Mesenchymal stem cell (in vitro differentiated cells and primary cell): ENCODE data around the gene PNPLA4. TPM values are rescaled to one million over a fixed set of nuclear protein-coding genes. Genes with fewer than 3 reads are reported as not detected.
A peak's percentile ranks its signal among the peaks of the same experiment; 100 is the strongest.

Experiments used
- DNase-seq: peaks from one replicate; pipeline ENCODE4 v3.0.0-alpha.2; 2013
- H2AFZ ChIP-seq: one replicate; pipeline ENCODE4 v1.6.1; 2013; ENCODE audit warnings: low read depth, mild to moderate bottlenecking, control low read depth, inconsistent platforms, low read length, moderate library complexity
- H2AK5ac ChIP-seq: 2 replicates; pipeline ENCODE4 v1.6.1; 2013; ENCODE audit warnings: low read length, moderate library complexity, mild to moderate bottlenecking, inconsistent platforms; ENCODE audit not compliant: severe bottlenecking
- H2BK120ac ChIP-seq: one replicate; pipeline ENCODE4 v1.6.1; 2013; ENCODE audit warnings: low read depth, mild to moderate bottlenecking, inconsistent platforms, low read length, moderate library complexity
- H2BK12ac ChIP-seq, 2 experiments: one replicate each; pipeline ENCODE4 v1.6.1; 2013; ENCODE audit warnings: inconsistent platforms in 2 of 2, low read length in 2 of 2, mild to moderate bottlenecking in 2 of 2, moderate library complexity in 2 of 2, control low read depth in 1 of 2
- H2BK15ac ChIP-seq: one replicate; pipeline ENCODE4 v1.6.1; 2013; ENCODE audit warnings: mild to moderate bottlenecking, low read depth, inconsistent platforms; ENCODE audit not compliant: poor library complexity, severe bottlenecking
- H2BK5ac ChIP-seq: 2 replicates; pipeline ENCODE4 v1.6.1; 2013; ENCODE audit warnings: low read depth, mild to moderate bottlenecking, low read length, control low read depth, inconsistent platforms; ENCODE audit not compliant: poor library complexity, severe bottlenecking
- H3K14ac ChIP-seq, 2 experiments: one replicate each; pipeline ENCODE4 v1.6.1; 2013; ENCODE audit warnings: inconsistent platforms in 2 of 2, low read length in 2 of 2, control low read depth in 1 of 2, mild to moderate bottlenecking in 1 of 2, moderate library complexity in 1 of 2
- H3K18ac ChIP-seq, 2 experiments: one replicate each; pipeline ENCODE4 v1.6.1; 2013; ENCODE audit warnings: inconsistent platforms in 2 of 2, low read length in 2 of 2, control low read depth in 1 of 2, low read depth in 1 of 2, mild to moderate bottlenecking in 1 of 2
- H3K23ac ChIP-seq, 2 experiments: one replicate each; pipeline ENCODE4 v1.6.1; 2013; ENCODE audit warnings: inconsistent platforms in 2 of 2, low read length in 2 of 2, mild to moderate bottlenecking in 2 of 2, moderate library complexity in 2 of 2, control low read depth in 1 of 2
- H3K27ac ChIP-seq: 2 replicates; pipeline ENCODE4 v1.5.1; 2013; ENCODE audit warnings: mild to moderate bottlenecking, moderate library complexity, low read length, control low read depth, inconsistent platforms; ENCODE audit not compliant: poor library complexity, severe bottlenecking
- H3K27me3 ChIP-seq, 2 experiments: 2 replicates each; pipeline versions ENCODE4 v1.6.1 to v1.7.0; 2013; ENCODE audit warnings: low read length in 2 of 2, mild to moderate bottlenecking in 2 of 2, moderate library complexity in 2 of 2, control low read depth in 1 of 2, inconsistent platforms in 1 of 2; ENCODE audit not compliant: control insufficient read depth in 1 of 2, insufficient read depth in 1 of 2
- H3K36me3 ChIP-seq, 2 experiments: 2 replicates each; pipeline versions ENCODE4 v1.6.1 to v1.7.0; 2013; ENCODE audit warnings: low read length in 2 of 2, control low read depth in 1 of 2, inconsistent platforms in 1 of 2, low read depth in 1 of 2, mild to moderate bottlenecking in 1 of 2; ENCODE audit not compliant: insufficient read depth in 2 of 2, control insufficient read depth in 1 of 2
- H3K4ac ChIP-seq, 2 experiments: one replicate each; pipeline ENCODE4 v1.6.1; 2013; ENCODE audit warnings: inconsistent platforms in 2 of 2, low read length in 2 of 2, mild to moderate bottlenecking in 2 of 2, moderate library complexity in 2 of 2, control low read depth in 1 of 2, low read depth in 1 of 2
- H3K4me1 ChIP-seq: 2 replicates; pipeline ENCODE4 v1.6.1; 2013; ENCODE audit warnings: low read depth, low read length, control low read depth; ENCODE audit not compliant: control insufficient read depth, insufficient read depth
- H3K4me2 ChIP-seq: 2 replicates; pipeline ENCODE4 v1.6.1; 2013; ENCODE audit warnings: low read length, mild to moderate bottlenecking, inconsistent platforms; ENCODE audit not compliant: poor library complexity, severe bottlenecking
- H3K4me3 ChIP-seq, 2 experiments: 2 replicates each; pipeline versions ENCODE4 v1.5.1 to v1.7.0; 2013; ENCODE audit warnings: low read length in 2 of 2, mild to moderate bottlenecking in 2 of 2, control low read depth in 1 of 2, low read depth in 1 of 2; ENCODE audit not compliant: insufficient read depth in 1 of 2
- H3K79me1 ChIP-seq: replicated peaks from 2 replicates; pipeline ENCODE4 v1.6.1; 2013; ENCODE audit warnings: mild to moderate bottlenecking, control low read depth, low read length, inconsistent platforms; ENCODE audit not compliant: poor library complexity, severe bottlenecking
- H3K9ac ChIP-seq: 2 replicates; pipeline ENCODE4 v1.7.0; 2013; ENCODE audit warnings: mild to moderate bottlenecking, low read length, moderate library complexity
- H3K9me3 ChIP-seq: 2 replicates; pipeline ENCODE4 v1.7.0; 2013; ENCODE audit warnings: mild to moderate bottlenecking, low read length; ENCODE audit not compliant: control insufficient read depth
- H4K8ac ChIP-seq: one replicate; pipeline ENCODE4 v1.6.1; 2013; ENCODE audit warnings: inconsistent platforms, mild to moderate bottlenecking, low read length, moderate library complexity
- H4K91ac ChIP-seq: one replicate; pipeline ENCODE4 v1.6.1; 2013; ENCODE audit warnings: mild to moderate bottlenecking, low read length, inconsistent platforms
- WGBS: methylation state at CpG from one replicate; pipeline ENCODE4 v1.1.7; 2013; ENCODE audit warnings: mixed read lengths; 5-methylcytosine and 5-hydroxymethylcytosine counted together
- polyA plus RNA-seq, 2 experiments: library from polyadenylated mRNA; stranded (reverse); fragments of 200-250 nt; gene quantifications; one replicate each; pipeline ENCODE4 v1.2.3, GENCODE V29; 2013

The PNPLA4 gene, protein sequence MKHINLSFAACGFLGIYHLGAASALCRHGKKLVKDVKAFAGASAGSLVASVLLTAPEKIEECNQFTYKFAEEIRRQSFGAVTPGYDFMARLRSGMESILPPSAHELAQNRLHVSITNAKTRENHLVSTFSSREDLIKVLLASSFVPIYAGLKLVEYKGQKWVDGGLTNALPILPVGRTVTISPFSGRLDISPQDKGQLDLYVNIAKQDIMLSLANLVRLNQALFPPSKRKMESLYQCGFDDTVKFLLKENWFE
- polyA plus RNA-seq (2013, experiment 1 of 2) = 15.3 TPM
- 16.2 TPM for polyA plus RNA-seq (2013, experiment 2 of 2)

DNA sequence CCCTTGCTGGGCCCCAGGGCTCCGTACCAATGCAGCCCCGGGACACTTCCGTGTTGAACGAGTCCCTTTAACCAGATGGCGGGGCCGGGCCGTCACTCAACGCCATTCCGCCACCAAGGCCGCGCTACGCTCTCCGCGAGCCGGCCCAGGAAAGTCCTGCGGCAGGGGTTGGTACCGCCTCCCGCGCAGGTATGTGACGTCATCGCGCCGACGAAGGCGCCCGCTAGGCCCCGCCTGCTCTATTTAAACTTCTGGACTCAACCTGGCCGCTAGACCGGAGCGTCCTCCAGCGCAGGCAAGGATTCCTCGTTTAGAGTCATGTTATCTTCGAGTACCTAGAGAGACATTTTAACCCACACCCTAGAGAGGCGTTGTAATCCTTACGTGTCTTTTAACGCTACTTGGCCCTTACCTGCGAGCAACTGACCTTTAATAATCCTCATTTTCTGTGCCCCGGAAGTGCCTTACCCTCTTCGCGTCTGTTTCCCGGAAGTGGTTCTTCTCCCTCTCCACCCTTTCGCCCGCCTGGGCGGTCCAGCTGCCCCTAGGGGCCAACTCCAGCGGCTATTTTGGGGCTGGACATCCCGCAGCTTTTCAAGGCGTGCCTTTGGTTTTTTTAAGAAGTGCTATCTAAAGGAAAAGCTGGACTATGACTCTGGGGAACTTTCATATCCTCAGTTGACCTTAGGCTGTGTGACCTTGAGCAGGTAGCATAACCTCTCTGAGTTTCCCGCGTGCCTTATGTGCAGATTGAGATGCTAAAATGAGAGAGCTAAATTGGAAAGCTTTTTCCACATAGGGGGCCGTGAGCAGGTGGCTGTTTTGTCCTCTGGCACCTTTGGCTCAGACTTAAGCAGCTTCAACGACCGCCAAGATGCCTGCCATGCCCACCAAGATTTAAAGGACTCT is at the start of gene PNPLA4:
TSS of gene PNPLA4 (minus strand) at position 155 of the 909 bp plus-strand sequence. CDS start 1,294 bp downstream, outside the sequence.
- Histone ChIP-seq H3K4me2 (peak within 1 kb of the TSS; percentile 71), H2BK12ac (no peak within 1 kb of the TSS), H2BK5ac (peak within 1 kb of the TSS; percentile 8), H3K4me1 (peaks cover 2% of the 10 kb centered on the region), H3K9me3 (no peaks in the 10 kb centered on the region), H3K4me3 (peak within 1 kb of the TSS; percentile 68 to 90), H3K27me3 (no peaks in the 10 kb centered on the region), H3K27ac (peak within 1 kb of the TSS; percentile 49), H3K18ac (peak within 1 kb of the TSS; percentile 70 to 94), H4K8ac (peak within 1 kb of the TSS; percentile 87), H3K36me3 (peaks cover 3 to 13% of the 10 kb centered on the region in 2 experiments), H3K14ac (peak within 1 kb of the TSS in 1 of 2 experiments; percentile 48), H2AFZ (peak within 1 kb of the TSS; percentile 82), H2BK15ac (no peak within 1 kb of the TSS), H4K91ac (peak within 1 kb of the TSS; percentile 89), H2BK120ac (peak within 1 kb of the TSS; percentile 34), H3K9ac (peak within 1 kb of the TSS; percentile 88), H3K4ac (peak within 1 kb of the TSS; percentile 80 to 89), H3K23ac (no peak within 1 kb of the TSS), H2AK5ac (no peak within 1 kb of the TSS), H3K79me1 (peaks cover 6% of the 10 kb centered on the region)
- WGBS = 4% methylated on average over 52 of the region's 52 CpGs
- peak; percentile 68 for DNase-seq

GRCh38 chrX:7972586-7972985 is 45.4 kb upstream of the PNPLA4 start:
- H2AK5ac ChIP-seq = no peak overlapping the region
- H3K27me3 ChIP-seq = no peaks in the 10 kb centered on the region
- no peak overlapping the region for H2AFZ ChIP-seq
- H3K4me3 ChIP-seq = no peak overlapping the region
- H3K14ac ChIP-seq = no peak overlapping the region
- no peak overlapping the region for H2BK12ac ChIP-seq
- peak; percentile 1 for DNase-seq
- H3K4ac ChIP-seq = no peak overlapping the region
- no peak overlapping the region for H3K27ac ChIP-seq
- no peak overlapping the region for H3K18ac ChIP-seq
- peaks cover 2% of the 10 kb centered on the region for H3K79me1 ChIP-seq
- H3K23ac ChIP-seq = no peak overlapping the region
- H2BK120ac ChIP-seq = no peak overlapping the region
- H3K9me3 ChIP-seq = no peaks in the 10 kb centered on the region
- no peak overlapping the region for H3K9ac ChIP-seq
- no peak overlapping the region for H4K8ac ChIP-seq
- no peak overlapping the region for H3K4me2 ChIP-seq
- H4K91ac ChIP-seq = no peak overlapping the region
- 17% methylated on average over 1 of the region's 2 CpGs for WGBS
- no peaks in the 10 kb centered on the region for H3K4me1 ChIP-seq
- H3K36me3 ChIP-seq = no peaks in the 10 kb centered on the region
- H2BK5ac ChIP-seq = no peak overlapping the region
- no peak overlapping the region for H2BK15ac ChIP-seq

DNA sequence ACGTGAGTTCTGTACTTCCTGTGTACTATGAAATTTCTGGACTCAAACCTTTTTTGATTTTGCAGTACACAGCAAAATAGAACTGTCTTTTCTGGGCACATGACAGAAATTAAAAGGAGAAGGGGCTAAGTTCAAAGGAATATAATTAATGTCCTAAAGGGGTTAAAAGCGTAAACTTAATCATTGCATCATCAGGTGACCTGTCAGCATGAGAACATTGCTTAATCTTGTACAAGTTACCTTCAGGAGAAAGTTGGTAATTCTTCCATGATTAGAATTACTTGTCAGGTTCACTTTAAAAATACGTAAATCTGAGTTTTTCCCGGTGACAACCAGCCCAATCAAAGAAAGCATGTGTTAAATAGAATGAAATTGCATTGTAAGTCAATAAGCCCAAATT is 43.2 kb upstream of the PNPLA4 start:
- Histone ChIP-seq H3K4ac (no peak overlapping the region), H3K36me3 (no peaks in the 10 kb centered on the region)
- DNase-seq = no peak

GRCh38 chrX:7965436-7965835 is 38.2 kb upstream of the PNPLA4 start:
- no peak overlapping the region for H2BK12ac ChIP-seq
- H3K79me1 ChIP-seq = no peaks in the 10 kb centered on the region
- H3K4me2 ChIP-seq = no peak overlapping the region
- no peak overlapping the region for H2AFZ ChIP-seq
- H4K91ac ChIP-seq = no peak overlapping the region
- no peaks in the 10 kb centered on the region for H3K36me3 ChIP-seq
- H3K9ac ChIP-seq = no peak overlapping the region
- DNase-seq = no peak
- WGBS = 86% methylated on average over 5 of the region's 5 CpGs
- H3K18ac ChIP-seq = no peak overlapping the region
- no peak overlapping the region for H3K23ac ChIP-seq
- no peak overlapping the region for H2BK15ac ChIP-seq
- H3K27ac ChIP-seq = no peak overlapping the region
- no peak overlapping the region for H2AK5ac ChIP-seq
- no peak overlapping the region for H3K14ac ChIP-seq
- H2BK120ac ChIP-seq = no peak overlapping the region
- H3K4me1 ChIP-seq = no peaks in the 10 kb centered on the region
- no peaks in the 10 kb centered on the region for H3K9me3 ChIP-seq
- no peak overlapping the region for H3K4ac ChIP-seq
- H2BK5ac ChIP-seq = no peak overlapping the region
- no peak overlapping the region for H4K8ac ChIP-seq
- H3K27me3 ChIP-seq = no peaks in the 10 kb centered on the region
- no peak overlapping the region for H3K4me3 ChIP-seq

More for the DNA sequence above, 43.2 kb upstream of the PNPLA4 start:
- H3K9me3 ChIP-seq = no peaks in the 10 kb centered on the region
- H3K4me1 ChIP-seq = no peaks in the 10 kb centered on the region
- no peak overlapping the region for H3K14ac ChIP-seq
- no peak overlapping the region for H2BK12ac ChIP-seq
- H3K27me3 ChIP-seq = no peaks in the 10 kb centered on the region
- 100% methylated on average over 2 of the region's 4 CpGs for WGBS
- no peak overlapping the region for H2BK120ac ChIP-seq
- no peak overlapping the region for H3K4me2 ChIP-seq
- H2AFZ ChIP-seq = no peak overlapping the region
- H3K79me1 ChIP-seq = peaks cover 2% of the 10 kb centered on the region
- no peak overlapping the region for H3K27ac ChIP-seq
- H2AK5ac ChIP-seq = no peak overlapping the region
- H3K9ac ChIP-seq = no peak overlapping the region
- H3K4me3 ChIP-seq = no peak overlapping the region
- no peak overlapping the region for H3K23ac ChIP-seq
- no peak overlapping the region for H4K91ac ChIP-seq
- no peak overlapping the region for H2BK5ac ChIP-seq
- no peak overlapping the region for H2BK15ac ChIP-seq
- H4K8ac ChIP-seq = no peak overlapping the region
- no peak overlapping the region for H3K18ac ChIP-seq
